CD14-positive monocyte (primary cell): ENCODE measurements around the gene MRPL41. TPM values are rescaled to one million over a fixed set of nuclear protein-coding genes. Genes with fewer than 3 reads are reported as not detected.

Experiments
- DNase-seq, 3 donors: peaks; one replicate each; pipeline ENCODE4 v3.0.0-alpha.2; 2011 to 2022
- H2AFZ ChIP-seq: 2 replicates; pipeline ENCODE4 v1.6.0; 2012; ENCODE audit warnings: mild to moderate bottlenecking, low read depth, low read length, inconsistent platforms; ENCODE audit not compliant: insufficient read depth, poor library complexity, severe bottlenecking
- H3K27ac ChIP-seq, 2 donors: 1 replicate in 1 of 2; 2 replicates in 1 of 2; pipeline ENCODE4 v1.5.1; 2012 to 2013; ENCODE audit warnings: low read length in 2 of 2, control low read depth in 1 of 2, inconsistent platforms in 1 of 2, low read depth in 1 of 2, mild to moderate bottlenecking in 1 of 2
- H3K27me3 ChIP-seq, 2 donors: one replicate each; pipeline versions ENCODE4 v1.6.0 to v1.6.1; 2011 to 2013; ENCODE audit warnings: low read length in 2 of 2; ENCODE audit not compliant: control insufficient read depth in 2 of 2, insufficient read depth in 2 of 2
- H3K36me3 ChIP-seq, 2 donors: replicated peaks in 1 of 2; 1 replicate in 1 of 2; 2 replicates in 1 of 2; pipeline versions ENCODE4 v1.5.1 to v1.6.1; 2012 to 2013; ENCODE audit warnings: low read length in 2 of 2, control low read depth in 1 of 2, inconsistent platforms in 1 of 2, mild to moderate bottlenecking in 1 of 2; ENCODE audit not compliant: insufficient read depth in 2 of 2, control insufficient read depth in 1 of 2
- H3K4me1 ChIP-seq, 2 donors: 1 replicate in 1 of 2; 2 replicates in 1 of 2; pipeline versions ENCODE4 v1.5.1 to v1.6.1; 2012 to 2013; ENCODE audit warnings: low read length in 2 of 2, control low read depth in 1 of 2, inconsistent platforms in 1 of 2, mild to moderate bottlenecking in 1 of 2, moderate library complexity in 1 of 2; ENCODE audit not compliant: insufficient read depth in 2 of 2, control insufficient read depth in 1 of 2
- H3K4me2 ChIP-seq: replicated peaks from 2 replicates; pipeline ENCODE3; 2012; ENCODE audit warnings: low read length, moderate library complexity, mild to moderate bottlenecking; ENCODE audit not compliant: poor library complexity, severe bottlenecking; ENCODE audit errors: extremely low read depth
- H3K4me3 ChIP-seq, 3 experiments: fragments of 200-600 bp in 1 of 3; sonication (generic) in 1 of 3; replicated peaks in 1 of 3; 1 replicate in 2 of 3; 2 replicates in 1 of 3; pipeline ENCODE4 v1.5.1; 2011 to 2013; ENCODE audit warnings: low read length in 3 of 3, mild to moderate bottlenecking in 3 of 3, control low read depth in 2 of 3, low read depth in 2 of 3, inconsistent platforms in 1 of 3, moderate library complexity in 1 of 3
- H3K79me2 ChIP-seq: 2 replicates; pipeline ENCODE4 v1.6.0; 2012; ENCODE audit warnings: mild to moderate bottlenecking, control low read depth, inconsistent platforms, low read length, moderate library complexity; ENCODE audit not compliant: insufficient read depth
- H3K9ac ChIP-seq: 2 replicates; pipeline ENCODE4 v1.6.0; 2017; ENCODE audit warnings: low read length, mild to moderate bottlenecking; ENCODE audit not compliant: insufficient read depth, poor library complexity, severe bottlenecking
- H3K9me3 ChIP-seq, 2 donors: replicated peaks in 1 of 2; 1 replicate in 1 of 2; 2 replicates in 1 of 2; pipeline versions ENCODE4 v1.5.1 to v1.6.1; 2012 to 2013; ENCODE audit warnings: low read length in 2 of 2, control low read depth in 1 of 2; ENCODE audit not compliant: control insufficient read depth in 1 of 2, insufficient read depth in 1 of 2
- H4K20me1 ChIP-seq: 2 replicates; pipeline ENCODE4 v1.6.0; 2012; ENCODE audit warnings: mild to moderate bottlenecking, low read length, control low read depth, moderate library complexity; ENCODE audit not compliant: insufficient read depth
- H3K27ac Mint-ChIP-seq, 7 donors: one replicate each; pipeline ENCODE4 v1.8.0; 2020; ENCODE audit warnings: mild to moderate bottlenecking in 7 of 7, mixed read lengths in 7 of 7, moderate library complexity in 6 of 7, inconsistent platforms in 2 of 7
- H3K27me3 Mint-ChIP-seq, 3 donors: one replicate each; pipeline ENCODE4 v1.8.0; 2021 to 2022; ENCODE audit warnings: low read depth in 3 of 3, mild to moderate bottlenecking in 3 of 3, mixed read lengths in 3 of 3, moderate library complexity in 3 of 3, inconsistent platforms in 1 of 3
- H3K36me3 Mint-ChIP-seq, 2 donors: one replicate each; pipeline ENCODE4 v1.8.0; 2020; ENCODE audit warnings: mixed read lengths in 2 of 2, inconsistent platforms in 1 of 2, mild to moderate bottlenecking in 1 of 2
- H3K4me1 Mint-ChIP-seq: one replicate; pipeline ENCODE4 v1.8.0; 2020; ENCODE audit warnings: mild to moderate bottlenecking, mixed read lengths
- H3K4me3 Mint-ChIP-seq, 2 donors: one replicate each; pipeline ENCODE4 v1.8.0; 2020; ENCODE audit warnings: mild to moderate bottlenecking in 2 of 2, mixed read lengths in 2 of 2, moderate library complexity in 1 of 2
- H3K9me3 Mint-ChIP-seq, 7 donors: one replicate each; pipeline ENCODE4 v1.8.0; 2020 to 2022; ENCODE audit warnings: mixed read lengths in 7 of 7, mild to moderate bottlenecking in 6 of 7, moderate library complexity in 6 of 7, inconsistent platforms in 2 of 7
- CTCF ChIP-seq: fragments of 200-600 bp; IDR thresholded peaks from one replicate; pipeline ENCODE4 v1.8.0; 2022; ENCODE audit warnings: antibody characterized with exemption, mild to moderate bottlenecking
- WGBS: methylation state at CpG from one replicate; pipeline ENCODE4 v1.1.5; 2013; ENCODE audit warnings: missing lambda C conversion rate; ENCODE audit not compliant: insufficient coverage; 5-methylcytosine and 5-hydroxymethylcytosine counted together
- intact Hi-C, 2 donors: fragments of 100-400 bp; cut with micrococcal nuclease; formaldehyde crosslinking; loops; one replicate each; pipeline versions ENCODE4 v1.15.0 to v1.15.1; 2023
- polyA plus RNA-seq, 3 donors: library from polyadenylated mRNA; depleted of rRNA in 1 of 3; unstranded in 2 of 3; stranded (reverse) in 1 of 3; fragments of 300-500 nt in 2 of 3; fragments of >200 nt in 1 of 3; fragmentation: Illumina TruSeq in 2 of 3; gene quantifications; 1 replicate in 2 of 3; 2 replicates in 1 of 3; pipeline ENCODE4 v1.2.3, GENCODE V29; 2012 to 2021

The MRPL41 gene
- polyA plus RNA-seq, 3 donors: 17.3 to 49.4 (median 33.2) TPM

- WGBS: 100% methylated on average over 4 of the region's 4 CpGs
- peaks cover 15 to 34% of the 10 kb centered on the region in 2 donors for H3K36me3 ChIP-seq
- no peak overlapping the region for H2AFZ ChIP-seq
- Mint-ChIP-seq H3K4me1 (peaks cover 23% of the 10 kb centered on the region), H3K9me3 (no peaks in the 10 kb centered on the region), H3K4me3 (no peak overlapping the region), H3K27me3 (peaks cover 0 to 2% (median 0%) of the 10 kb centered on the region in 3 donors), H3K36me3 (peaks cover 31 to 41% of the 10 kb centered on the region in 2 donors), H3K27ac (no peak overlapping the region)
- peaks cover 15% of the 10 kb centered on the region for H4K20me1 ChIP-seq
- DNase-seq: no peak
- H3K4me2 ChIP-seq: no peak overlapping the region
- peaks cover 24% of the 10 kb centered on the region for H3K79me2 ChIP-seq
- intact Hi-C loops: no loop called here
- no peak overlapping the region for H3K27ac ChIP-seq
- H3K4me3 ChIP-seq: no peak overlapping the region
- H3K9me3 ChIP-seq: no peaks in the 10 kb centered on the region
- no peak for TF ChIP-seq CTCF
- H3K4me1 ChIP-seq: peaks cover 17 to 30% of the 10 kb centered on the region in 2 donors
- no peak overlapping the region for H3K9ac ChIP-seq
- H3K27me3 ChIP-seq: no peaks in the 10 kb centered on the region
These were observed 29.3 kb downstream of the MRPL41 start for GRCh38 chr9:137580954-137581322.

GRCh38 chr9:137581361-137582285 is 29.9 kb downstream of the MRPL41 start:
- WGBS: 93% methylated on average over 11 of the region's 22 CpGs
- no peak overlapping the region for H3K9ac ChIP-seq
- no peak overlapping the region for H3K4me3 ChIP-seq
- H3K27ac ChIP-seq: no peak overlapping the region
- DNase-seq: no peak
- H3K4me1 ChIP-seq: peaks cover 17 to 23% of the 10 kb centered on the region in 2 donors
- H3K4me2 ChIP-seq: no peak overlapping the region
- H3K9me3 ChIP-seq: no peaks in the 10 kb centered on the region
- intact Hi-C loops: no loop called here
- no peak for TF ChIP-seq CTCF
- no peak overlapping the region for H2AFZ ChIP-seq
- H3K36me3 Mint-ChIP-seq: peaks cover 31 to 42% of the 10 kb centered on the region in 2 donors
- no peak overlapping the region for H3K4me3 Mint-ChIP-seq
- H3K27me3 Mint-ChIP-seq: peaks cover 0 to 2% (median 0%) of the 10 kb centered on the region in 3 donors
- peaks cover 23% of the 10 kb centered on the region for H3K4me1 Mint-ChIP-seq
- H3K9me3 Mint-ChIP-seq: no peaks in the 10 kb centered on the region
- peaks cover 10% of the 10 kb centered on the region for H4K20me1 ChIP-seq
- peaks cover 15 to 34% of the 10 kb centered on the region in 2 donors for H3K36me3 ChIP-seq
- H3K27ac Mint-ChIP-seq: peak overlapping the region in 1 of 7 donors; percentile 55
- H3K79me2 ChIP-seq: peaks cover 17% of the 10 kb centered on the region
- H3K27me3 ChIP-seq: no peaks in the 10 kb centered on the region
